RPMI8226 (cell line): ENCODE results near the gene CENPM.

Experiments
- DNase-seq: peaks from one replicate; pipeline ENCODE4 v3.0.0-alpha.2; 2015

The CENPM gene

GRCh38 chr22:41929418-41929810 is 17.5 kb downstream of the CENPM start:
- DNase-seq, result no peak

GRCh38 chr22:41928593-41929417 is 18.1 kb downstream of the CENPM start:
- DNase-seq, result no peak

GRCh38 chr22:41927813-41928212 is 19.1 kb downstream of the CENPM start:
- no peak for DNase-seq

GRCh38 chr22:41925783-41926460 is 21.0 kb downstream of the CENPM start:
- DNase-seq, result peak; percentile 78

GRCh38 chr22:41923595-41924276 is 23.2 kb downstream of the CENPM start:
- DNase-seq, result no peak

- DNase-seq, result no peak
Observed at GRCh38 chr22:41922940-41923594, 23.9 kb downstream of the CENPM start.

GRCh38 chr22:41922328-41922727 is 24.6 kb downstream of the CENPM start:
- DNase-seq, result no peak

- DNase-seq, result no peak
Observed at GRCh38 chr22:41920271-41920976, 26.5 kb downstream of the CENPM start.

- peak; percentile 51 for DNase-seq
Observed at GRCh38 chr22:41919357-41920224, 27.4 kb downstream of the CENPM start.

GRCh38 chr22:41917903-41918791 is 28.8 kb downstream of the CENPM start:
- peak; percentile 77 for DNase-seq

- no peak for DNase-seq
Observed at GRCh38 chr22:41917375-41917902, 29.5 kb downstream of the CENPM start.

GRCh38 chr22:41916745-41917358 is 30.1 kb downstream of the CENPM start:
- DNase-seq, result no peak

GRCh38 chr22:41915786-41916493 is 31.0 kb downstream of the CENPM start:
- no peak for DNase-seq

GRCh38 chr22:41915035-41915785 is 31.7 kb downstream of the CENPM start, which contains the start of gene SHISA8:
SHISA8 (minus strand) TSS chr22:41915074; CDS start chr22:41914667, 407 bp downstream.
- peak; percentile 65 for DNase-seq

GRCh38 chr22:41914611-41915034 is 32.3 kb downstream of the CENPM start:
- no peak for DNase-seq

- no peak for DNase-seq
Observed at GRCh38 chr22:41913842-41914534, 33.0 kb downstream of the CENPM start.

GRCh38 chr22:41913040-41913719 is 33.8 kb downstream of the CENPM start:
- DNase-seq, result no peak
